GM19452 (cell line): ENCODE results near the gene FGF22.

Source experiments
- ATAC-seq: cut with Tn5 transposase; IDR thresholded peaks from one replicate; pipeline ENCODE4 v1.9.1; 2021; ENCODE audit not compliant: unreplicated experiment

Gene FGF22

DNA sequence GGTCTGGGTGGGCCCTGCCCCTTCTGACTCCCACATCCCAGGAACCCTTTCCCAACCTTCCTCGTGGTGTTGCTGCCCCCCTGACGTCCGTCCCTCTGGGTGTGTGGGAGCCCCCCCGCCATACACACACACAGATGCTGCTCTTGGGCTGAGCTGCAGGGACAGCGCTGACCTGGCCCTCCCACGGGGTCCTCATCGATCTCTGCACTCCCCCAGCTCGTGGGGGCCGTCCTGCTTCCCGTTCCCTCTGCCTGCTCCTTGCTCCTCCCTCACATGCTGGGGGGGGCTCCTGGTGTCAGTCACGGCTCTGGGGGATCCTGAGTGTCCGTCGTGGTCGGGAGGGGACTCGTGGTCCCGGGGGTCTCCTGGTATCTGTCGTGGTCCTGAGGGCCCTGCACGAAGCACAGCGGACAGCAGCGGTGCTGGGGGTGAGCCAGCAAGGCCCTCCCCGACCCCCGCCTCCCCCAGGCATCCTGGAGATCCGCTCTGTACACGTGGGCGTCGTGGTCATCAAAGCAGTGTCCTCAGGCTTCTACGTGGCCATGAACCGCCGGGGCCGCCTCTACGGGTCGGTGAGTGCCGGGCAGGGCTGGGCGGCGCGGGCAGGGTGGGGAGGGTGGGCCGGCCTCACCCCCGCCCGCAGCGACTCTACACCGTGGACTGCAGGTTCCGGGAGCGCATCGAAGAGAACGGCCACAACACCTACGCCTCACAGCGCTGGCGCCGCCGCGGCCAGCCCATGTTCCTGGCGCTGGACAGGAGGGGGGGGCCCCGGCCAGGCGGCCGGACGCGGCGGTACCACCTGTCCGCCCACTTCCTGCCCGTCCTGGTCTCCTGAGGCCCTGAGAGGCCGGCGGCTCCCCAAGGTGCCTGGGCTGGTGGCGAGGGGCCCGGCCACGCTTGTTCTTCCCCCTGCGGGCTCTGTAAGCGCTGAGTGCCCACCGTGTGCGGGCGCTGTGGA is 3.4 kb downstream of the FGF22 start:
- ATAC-seq, result no peak

- no peak for ATAC-seq
These were observed 4.1 kb downstream of the FGF22 start for GRCh38 chr19:643736-644135.

DNA sequence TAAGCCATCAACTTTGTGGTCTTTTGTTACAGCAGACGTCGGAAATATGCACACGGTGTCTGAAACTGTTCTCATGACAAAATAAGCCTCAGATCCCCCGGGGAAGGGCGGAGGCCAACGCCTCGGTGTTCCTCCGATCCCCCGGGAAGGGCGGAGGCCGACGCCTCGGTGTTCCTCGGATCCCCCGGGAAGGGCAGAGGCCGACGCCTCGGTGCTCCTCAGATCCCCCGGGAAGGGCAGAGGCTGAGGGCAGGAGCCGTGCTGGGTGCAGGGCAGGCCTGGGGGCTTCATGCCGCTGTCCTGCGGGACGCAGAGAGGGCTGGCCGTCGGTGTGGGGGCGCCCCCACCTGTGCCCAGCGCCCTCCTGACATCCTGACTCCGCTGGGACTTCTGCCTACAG is 4.7 kb downstream of the FGF22 start:
- no peak for ATAC-seq

DNA sequence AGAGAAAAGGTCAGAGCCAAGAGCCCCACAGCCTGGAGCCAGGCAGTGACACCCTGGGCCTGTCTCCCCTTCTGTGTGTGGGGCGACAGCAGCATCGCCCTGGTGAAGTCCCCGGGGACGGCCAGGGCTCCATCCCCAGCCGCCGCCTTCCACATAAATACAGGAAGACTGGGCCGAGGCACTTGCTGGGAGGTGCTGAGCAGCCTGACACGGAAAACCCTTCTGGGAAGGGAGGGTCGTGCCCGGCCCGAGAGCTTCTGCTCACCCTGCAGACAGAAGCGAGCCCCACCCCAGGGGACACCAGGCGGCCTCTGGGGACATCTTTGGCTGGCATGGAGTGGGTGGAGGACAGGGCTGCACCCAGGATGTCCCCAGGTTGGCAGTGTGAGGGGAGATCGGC is 5.1 kb downstream of the FGF22 start:
- no peak for ATAC-seq

DNA sequence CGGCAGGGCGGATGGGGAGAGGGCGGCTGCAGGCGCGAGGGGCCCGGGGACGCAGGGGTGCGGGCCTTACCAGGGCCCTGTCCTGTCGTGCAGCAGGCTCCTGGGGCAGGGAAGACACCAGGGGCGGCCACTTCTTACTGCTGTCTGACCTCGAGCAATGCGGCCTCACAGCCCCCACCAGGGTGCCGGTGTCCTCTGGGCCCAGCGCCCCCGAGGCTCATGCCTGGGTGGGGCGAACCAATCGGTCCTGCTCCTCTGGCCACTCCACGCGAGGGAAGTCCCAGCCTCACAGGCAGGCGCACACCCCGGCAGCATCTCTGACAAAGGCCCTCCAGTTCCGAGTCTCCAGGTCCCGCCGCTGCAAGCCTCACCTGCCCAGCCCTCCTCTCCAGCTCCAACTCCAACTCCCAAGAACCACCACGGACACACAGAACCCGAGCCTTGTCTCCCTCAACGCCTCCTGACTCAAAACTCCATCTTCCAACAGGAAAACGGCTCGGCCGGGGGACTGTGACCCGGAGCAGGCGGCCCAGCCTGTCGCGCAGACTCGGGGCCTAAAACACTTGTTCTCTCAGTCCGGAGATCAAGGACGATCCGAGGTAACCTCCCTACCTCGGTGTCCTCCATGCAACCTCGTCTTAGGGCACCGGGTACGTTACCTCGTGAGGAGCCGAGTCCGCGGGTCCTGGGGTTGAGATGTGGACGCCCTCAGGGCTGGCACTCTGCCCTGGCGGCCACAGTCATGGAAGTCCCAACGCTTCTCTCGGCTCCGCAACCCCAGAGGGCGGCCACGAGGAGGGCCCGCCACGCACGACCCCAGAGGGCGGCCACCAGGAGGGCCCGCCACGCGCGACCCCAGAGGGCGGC is 6.5 kb downstream of the FGF22 start:
- no peak for ATAC-seq

- no peak for ATAC-seq
These were observed 7.3 kb downstream of the FGF22 start for GRCh38 chr19:646779-647565.

DNA sequence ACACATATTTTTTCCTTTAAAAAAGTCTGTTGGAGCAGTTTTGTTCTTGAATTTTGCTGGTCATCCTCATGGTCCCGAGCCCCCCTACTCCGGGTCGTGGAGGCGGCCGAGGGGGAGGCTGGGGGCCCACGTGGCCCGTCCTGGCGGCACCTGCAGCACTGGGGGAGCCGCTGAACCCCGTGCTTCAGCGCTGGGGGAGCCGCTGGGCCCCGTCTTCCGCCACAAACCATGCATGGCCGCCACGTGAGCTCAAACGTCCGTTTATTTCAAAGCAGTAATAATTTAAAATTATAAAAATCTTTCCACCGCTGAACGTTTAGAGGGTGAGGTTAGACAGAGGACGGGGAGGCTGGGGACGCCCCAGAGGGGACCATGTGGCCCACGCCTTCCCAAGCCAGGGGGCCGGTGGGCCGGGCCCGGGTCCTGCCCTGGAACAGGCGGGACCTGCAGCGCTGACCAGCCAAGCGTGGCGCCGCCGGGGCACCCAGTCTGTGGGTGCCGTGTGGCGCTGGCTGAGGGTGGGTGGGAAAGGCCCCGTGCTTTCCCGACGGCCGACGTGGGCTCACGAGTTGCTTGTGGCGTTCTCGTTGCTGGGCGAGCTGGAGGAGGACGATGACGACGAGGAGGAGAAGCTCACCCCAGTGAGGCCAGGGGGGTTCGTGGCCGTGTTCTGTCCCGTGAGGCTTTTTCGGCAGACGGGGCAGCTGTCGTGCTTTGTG is 8.0 kb downstream of the FGF22 start:
- no peak for ATAC-seq

GRCh38 chr19:648305-648704 is 8.6 kb downstream of the FGF22 start:
- ATAC-seq, result no peak

GRCh38 chr19:648904-649801 is 9.5 kb downstream of the FGF22 start:
- ATAC-seq, result no peak

GRCh38 chr19:650121-650520 is 10.4 kb downstream of the FGF22 start:
- ATAC-seq, result no peak

DNA sequence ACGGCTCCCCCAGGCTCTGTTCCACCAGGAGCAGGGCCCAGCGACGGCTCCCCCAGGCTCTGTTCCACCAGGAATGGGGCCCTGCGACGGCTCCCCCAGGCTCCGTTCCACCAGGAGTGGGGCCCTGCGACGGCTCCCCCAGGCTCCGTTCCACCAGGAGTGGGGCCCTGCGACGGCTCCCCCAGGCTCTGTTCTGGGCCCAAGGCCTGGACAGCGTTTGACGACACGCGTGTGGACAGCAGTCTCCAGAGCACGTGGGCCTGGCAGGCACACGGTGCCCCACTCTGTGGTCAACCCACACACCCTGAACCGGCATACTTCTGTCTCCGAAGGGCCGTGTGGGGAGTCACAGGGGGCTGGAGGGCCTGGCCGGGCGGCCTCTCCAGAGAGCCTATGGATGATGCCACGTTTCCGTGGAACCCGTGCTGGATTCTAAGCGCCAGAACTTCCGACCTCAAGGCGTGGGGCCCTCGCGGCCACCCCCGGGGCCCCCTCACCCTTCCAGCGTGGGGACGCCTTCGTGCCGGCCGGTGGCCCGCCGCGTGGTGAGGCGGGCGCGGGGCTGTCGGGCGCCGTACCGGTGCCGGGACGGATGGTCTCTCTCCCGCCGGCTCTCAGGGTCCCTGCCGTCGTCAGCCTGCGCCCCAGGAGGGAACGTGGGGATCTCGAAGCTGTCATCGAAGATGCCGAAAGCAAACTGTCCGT is 11.6 kb downstream of the FGF22 start:
- ATAC-seq, result no peak

- no peak for ATAC-seq
These were observed 12.3 kb downstream of the FGF22 start for GRCh38 chr19:651991-652390.

DNA sequence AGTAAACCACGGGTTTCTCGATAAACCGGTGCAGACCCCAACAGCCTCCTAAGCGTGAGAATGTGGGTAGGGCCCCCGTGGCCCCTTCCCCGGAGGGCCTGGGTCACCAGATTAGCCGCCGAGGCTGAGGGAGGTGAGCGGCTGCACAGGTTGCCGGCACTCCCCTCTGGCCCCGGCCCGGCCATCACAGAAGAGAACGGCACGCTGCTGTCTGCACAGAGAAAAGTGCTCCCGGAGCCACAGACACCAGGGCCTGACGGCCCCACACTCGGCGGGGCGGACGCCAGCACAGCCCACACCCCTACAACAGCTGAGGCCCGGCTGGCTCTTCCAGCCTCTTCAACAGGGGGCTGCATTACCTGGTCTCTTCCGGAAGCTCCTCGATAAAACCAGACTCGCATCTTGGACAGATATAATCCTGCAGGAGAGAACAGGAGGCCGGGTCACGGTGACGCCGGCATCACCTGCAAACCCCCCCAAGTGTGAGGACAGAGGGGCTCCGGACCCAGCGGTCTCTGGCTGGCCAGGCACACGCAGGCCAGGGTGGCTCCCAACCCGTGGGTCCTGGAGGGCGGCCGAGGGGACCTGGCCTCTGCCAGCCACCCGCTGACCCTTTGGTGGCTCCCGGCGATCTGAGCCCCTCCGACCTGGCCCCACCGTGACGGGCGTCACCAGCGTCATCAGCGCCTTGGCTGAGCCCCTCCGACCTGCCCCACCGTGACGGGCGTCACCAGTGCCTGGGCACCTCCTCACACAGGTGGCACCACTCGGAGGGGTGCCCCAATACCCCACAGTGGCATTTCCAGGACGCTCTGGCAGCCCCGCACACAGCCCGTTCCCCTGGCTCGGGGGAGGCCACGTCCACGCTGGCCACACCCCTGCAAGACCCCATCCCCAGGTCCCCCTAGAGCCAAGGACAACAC is 13.0 kb downstream of the FGF22 start:
- no peak for ATAC-seq

DNA sequence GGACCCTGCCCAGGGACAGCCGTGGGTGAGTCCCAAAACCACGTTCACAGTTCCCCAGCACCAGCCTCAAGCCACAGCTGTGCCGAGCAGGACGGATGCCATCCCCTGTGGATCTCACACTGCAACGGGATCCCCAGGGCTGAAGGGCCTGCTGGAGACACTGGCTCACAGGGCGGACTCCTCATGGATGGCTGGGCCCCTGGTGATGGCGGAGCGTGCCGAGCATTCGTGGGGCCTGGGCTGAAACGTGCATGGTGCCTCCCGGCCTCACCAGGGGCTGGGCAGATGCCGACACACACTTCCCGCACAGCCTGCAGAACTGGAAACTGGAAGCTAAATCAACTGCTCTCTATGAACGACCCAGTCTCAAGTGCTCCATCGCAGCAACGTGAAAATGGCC is 13.7 kb downstream of the FGF22 start:
- no peak for ATAC-seq

DNA sequence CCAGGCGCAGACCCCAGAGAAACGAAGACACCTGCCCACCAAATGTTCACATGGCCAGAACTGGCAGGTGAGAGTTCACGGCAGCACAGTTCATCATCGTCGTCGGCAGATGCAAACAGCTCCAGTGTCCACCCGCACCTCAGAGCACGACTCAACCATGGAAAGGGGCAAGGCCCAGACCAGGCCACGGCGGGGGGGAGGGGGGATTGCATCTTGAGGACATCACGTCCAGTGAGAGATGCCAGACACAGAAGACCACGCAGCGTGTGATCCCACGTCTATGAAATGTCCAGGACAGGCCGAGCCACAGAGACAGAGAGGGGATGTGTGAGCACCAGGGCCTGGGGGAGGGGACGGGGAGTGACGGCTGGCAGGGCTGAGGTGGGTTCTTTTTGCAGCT is 16.0 kb downstream of the FGF22 start:
- no peak for ATAC-seq

DNA sequence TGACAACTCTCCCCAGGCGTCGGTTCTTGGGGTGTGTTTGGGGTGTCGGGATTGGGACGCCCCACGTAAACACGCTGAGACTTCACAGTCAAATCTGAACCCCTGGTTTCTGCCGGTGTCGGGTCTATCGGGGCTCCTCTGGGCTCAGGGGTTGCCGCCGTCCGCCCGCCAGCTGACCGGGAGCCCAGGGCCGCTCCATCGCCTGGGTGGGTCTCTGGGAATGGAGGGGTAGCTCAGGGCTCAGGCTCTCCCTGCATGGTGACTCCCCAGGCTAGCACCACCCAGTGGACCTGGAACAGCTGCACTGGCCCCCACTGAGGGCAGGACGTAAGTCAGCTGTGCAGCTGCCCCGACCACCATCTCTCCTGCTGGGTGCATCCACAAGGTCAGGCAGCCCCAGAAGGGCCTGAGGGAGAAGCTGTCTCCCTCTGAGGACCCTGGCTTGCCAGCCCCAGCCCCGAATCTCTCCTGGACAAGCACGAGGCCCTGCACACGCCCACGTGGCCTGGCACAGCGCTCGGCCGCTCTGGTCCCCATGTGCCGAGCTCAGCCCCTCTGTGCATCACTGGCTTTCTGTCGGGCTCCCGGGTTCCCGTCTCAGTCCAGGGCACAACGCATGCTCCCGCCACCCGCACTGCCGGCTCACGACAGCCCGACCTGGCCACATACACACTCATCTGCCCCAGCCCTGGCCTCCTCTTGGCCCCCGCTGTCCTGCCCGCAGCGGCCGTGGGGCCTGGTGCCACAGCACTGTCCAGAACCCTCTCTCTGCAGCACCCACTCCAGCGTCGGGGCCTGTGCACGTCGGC is 17.3 kb downstream of the FGF22 start:
- ATAC-seq, result no peak

DNA sequence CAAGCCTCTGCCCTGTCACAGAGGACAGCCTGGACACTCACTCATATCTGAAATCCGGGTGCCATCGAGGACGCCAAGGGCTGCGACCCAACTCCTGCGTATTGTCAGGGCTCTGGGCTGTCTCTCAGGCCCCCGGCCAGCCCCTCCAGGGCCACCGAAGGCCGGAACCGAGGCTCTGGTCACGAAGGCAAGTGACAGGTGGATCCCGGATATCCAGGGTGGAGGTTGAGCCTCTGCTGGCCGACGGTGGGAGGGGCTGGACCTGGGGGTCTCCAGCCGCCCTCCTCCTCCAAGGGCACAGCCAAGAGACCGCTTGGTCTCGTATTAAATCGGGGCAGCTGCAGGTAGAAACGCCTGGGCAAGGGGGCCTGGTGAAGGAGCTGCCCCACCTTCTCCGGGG is 17.9 kb downstream of the FGF22 start:
- ATAC-seq, result no peak
